Epidermal melanocyte (primary cell): ENCODE results near the gene EEF2.
"Not testable (repeated sequence)": the region's sequence is repeated elsewhere in the genome, so short reads cannot be mapped to it uniquely, and the experiment has no call there.

Experiments used
- DNase-seq: peaks from one replicate; pipeline ENCODE4 v3.0.0; 2011; ENCODE audit warnings: low spot score; ENCODE audit not compliant: insufficient read length

Gene EEF2

GRCh38 chr19:3949294-3949693, 36.0 kb downstream of the EEF2 start:
- no peak for DNase-seq

- DNase-seq, result not testable (repeated sequence)
Measured at GRCh38 chr19:3947316-3947933, 37.8 kb downstream of the EEF2 start.

- DNase-seq, result no peak
Measured at GRCh38 chr19:3945838-3946237, 39.4 kb downstream of the EEF2 start.

- no peak for DNase-seq
Measured at GRCh38 chr19:3944018-3944721, 41.1 kb downstream of the EEF2 start.

GRCh38 chr19:3942790-3943409, 42.4 kb downstream of the EEF2 start:
- DNase-seq, result no peak

GRCh38 chr19:3938300-3938950, 46.8 kb downstream of the EEF2 start:
- not testable (repeated sequence) for DNase-seq

- DNase-seq, result no peak
Measured at GRCh38 chr19:3936506-3937442, 48.5 kb downstream of the EEF2 start.

GRCh38 chr19:3932931-3933810, 52.1 kb downstream of the EEF2 start, which contains the start of gene NMRK2:
TSS of gene NMRK2 (plus strand) at chr19:3933069. CDS start at chr19:3933672, 603 bp downstream.
- no peak for DNase-seq

- no peak for DNase-seq
Measured at GRCh38 chr19:3931041-3931440, 54.2 kb downstream of the EEF2 start.
